ENCODE measurements around the gene CAT.

The CAT gene

DNA sequence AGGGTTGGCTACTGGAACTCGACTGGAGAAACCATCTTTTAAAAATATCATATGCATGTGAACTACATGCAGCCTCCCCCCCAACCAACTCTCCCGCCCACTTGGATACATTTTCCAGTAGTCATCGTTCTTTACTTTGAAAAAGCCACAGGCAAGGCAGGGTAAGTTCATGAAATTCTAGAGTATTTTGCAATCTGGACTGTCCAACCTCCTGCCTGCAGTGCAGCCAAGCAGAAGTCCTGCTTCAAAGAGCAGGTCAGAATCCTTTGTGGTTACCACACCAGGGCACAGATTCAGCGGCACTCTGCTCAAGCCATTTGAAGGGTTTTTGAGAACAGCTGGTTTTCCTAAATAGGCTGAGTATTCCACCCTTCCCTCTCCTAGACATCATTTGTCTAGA is 62.8 kb downstream of the CAT start:
- DNase-seq = no peak

DNA sequence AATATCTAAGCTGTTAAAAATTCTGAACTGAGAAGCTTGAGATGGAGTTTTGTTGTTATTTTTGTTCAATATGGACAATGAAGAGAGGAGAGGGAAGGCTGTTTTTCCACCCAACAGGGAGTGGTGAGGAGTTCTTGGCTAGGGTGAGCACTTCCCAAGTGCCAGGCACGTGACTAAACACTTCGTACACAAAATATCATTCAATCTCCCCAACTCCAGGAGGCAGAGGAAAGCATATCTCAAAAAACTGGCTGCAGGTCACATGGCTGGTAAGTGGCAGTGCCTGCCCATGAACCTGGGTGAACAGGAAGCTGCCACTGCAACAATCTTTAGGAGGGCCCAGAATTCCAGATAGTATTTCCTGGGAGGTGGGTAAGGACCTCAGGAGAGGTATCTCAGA is 63.2 kb downstream of the CAT start:
- no peak for DNase-seq

DNA sequence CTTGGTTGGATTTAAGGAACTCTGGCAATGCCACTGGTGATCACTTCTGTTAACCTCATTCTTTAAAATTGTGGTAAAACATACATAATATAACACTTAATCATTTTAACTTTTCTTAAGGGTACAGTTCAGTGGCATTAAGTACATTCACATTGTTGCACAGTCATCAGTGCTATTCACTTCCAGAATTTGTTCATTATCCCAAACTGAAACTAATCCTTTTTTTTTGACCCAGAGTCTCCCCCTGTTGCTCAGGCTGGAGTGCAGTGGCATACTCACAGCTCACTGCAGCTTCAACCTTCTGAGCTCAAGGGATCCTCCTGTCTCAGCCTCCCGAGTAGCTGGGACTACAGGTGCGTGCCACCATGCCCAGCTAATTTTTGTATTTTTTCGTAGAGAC is 64.2 kb downstream of the CAT start:
- no peak for DNase-seq

DNA sequence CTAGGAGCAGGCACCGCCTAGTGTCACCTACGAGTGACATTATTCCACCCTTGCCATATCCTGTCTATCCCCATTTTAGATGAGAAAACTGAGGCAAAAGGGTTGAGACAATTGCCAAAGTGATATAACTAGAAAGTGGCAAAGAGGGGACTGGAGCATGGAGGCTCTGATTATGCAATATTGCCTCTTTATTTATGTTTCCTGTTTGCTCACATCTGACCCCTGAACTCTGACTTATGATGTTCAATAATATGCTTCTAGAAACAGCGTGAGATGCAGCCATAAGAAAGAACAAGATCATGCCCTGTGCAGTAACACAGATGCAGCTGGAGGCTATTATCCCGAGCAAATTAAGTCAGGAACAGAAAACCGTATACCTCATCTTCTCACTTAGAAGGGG is 67.1 kb downstream of the CAT start:
- DNase-seq = no peak

DNA sequence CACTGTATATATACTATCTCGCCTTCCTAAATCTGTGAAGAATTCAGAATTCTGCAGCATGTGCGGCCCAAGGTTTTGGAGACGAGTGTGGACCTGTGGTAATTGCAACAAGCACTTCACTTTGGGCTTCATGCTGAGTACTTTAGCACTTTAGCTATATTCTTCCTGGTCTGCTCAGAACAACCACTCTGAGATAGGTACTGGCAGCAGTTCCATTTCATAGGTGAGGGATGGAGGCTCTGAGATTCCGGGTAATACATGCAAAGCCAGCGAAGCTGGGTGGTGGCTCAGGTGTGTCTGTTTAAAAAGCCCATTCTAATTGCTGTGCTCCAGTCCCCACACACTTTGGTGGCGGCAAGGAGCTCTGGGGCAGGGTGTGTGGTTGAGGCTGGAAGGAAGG is 68.4 kb downstream of the CAT start:
- DNase-seq = no peak

DNA sequence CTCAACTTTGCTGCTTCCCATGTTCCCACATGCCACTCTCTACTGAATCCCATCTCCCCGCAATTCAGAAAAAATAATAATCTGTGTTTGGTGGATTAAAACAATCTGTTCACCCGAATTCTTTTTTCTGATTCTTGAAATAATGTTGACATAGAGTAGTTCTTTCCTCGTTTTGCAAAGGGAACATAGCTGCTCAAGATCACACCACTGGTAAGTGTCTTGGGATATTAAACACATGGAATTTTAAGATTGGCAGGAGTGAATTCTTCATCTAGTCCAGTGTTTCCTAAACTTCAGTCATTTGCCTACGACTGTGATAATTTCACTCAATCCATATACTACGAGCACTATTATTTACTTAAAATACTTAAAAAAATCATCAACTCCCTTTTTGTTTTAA is 68.9 kb downstream of the CAT start:
- no peak for DNase-seq

DNA sequence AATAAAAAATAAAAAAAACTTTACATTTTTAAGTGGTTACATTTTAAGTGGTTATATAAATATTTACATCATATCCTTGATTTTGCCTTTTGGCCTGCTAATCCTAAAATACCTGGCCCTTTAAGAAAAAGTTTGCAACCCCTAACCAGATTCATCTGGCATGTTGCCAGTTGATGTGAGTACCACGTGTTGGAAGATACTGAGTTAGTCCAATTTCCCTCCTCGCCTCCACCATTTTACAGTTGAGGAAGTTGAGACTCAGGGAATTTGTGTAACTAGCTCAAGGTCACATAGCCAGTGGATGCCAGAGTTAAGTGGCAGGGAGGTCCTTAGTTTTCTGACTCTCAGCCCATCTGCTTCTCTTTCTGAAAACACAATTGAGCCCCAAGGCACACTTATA is 69.8 kb downstream of the CAT start:
- DNase-seq = no peak

DNA sequence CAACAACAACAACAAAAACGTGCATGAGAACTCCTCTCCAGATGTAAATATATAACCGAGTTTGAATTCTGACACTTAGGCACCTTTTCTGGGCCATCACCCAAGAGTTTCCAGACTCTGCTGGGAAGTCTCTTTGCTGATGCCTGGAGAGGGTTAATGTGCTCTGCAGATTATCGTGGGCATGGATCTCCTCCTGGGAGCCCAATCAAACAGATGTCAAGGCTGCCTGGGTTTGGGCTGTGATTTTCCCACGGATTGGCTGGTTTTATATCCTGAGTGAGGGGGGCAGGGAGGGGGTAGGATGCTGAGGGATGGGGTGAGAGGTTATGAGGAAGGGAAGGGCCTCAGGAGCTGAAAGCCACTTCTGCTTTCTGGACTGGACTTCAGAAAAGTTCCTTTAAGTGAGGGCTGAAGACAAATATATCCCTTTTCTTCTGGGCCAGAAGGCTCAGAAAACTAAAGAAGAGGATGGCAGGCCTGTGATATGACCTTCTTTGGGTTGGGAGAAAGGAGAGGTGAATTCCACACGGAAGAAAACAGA is 70.7 kb downstream of the CAT start:
- DNase-seq = no peak

DNA sequence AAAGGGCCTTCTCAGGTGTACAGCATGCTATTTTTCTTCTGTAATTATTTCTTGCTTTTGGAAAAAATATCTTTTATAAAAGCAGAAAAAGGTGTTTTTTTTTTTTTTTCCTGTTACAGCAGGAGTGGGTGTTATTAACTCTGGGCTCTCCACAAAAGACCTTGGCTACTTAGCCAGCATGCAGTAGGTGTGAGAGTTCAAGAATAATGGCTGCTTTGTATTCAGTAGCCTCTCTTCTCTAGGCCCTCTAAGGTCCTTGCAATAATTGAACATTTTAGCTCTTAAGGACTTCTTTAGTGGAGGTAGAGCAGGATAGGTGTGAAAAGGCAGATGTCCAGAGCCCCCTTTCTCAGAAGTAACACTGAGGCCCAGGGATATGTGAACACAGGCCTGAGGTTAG is 71.5 kb downstream of the CAT start:
- DNase-seq = no peak

DNA sequence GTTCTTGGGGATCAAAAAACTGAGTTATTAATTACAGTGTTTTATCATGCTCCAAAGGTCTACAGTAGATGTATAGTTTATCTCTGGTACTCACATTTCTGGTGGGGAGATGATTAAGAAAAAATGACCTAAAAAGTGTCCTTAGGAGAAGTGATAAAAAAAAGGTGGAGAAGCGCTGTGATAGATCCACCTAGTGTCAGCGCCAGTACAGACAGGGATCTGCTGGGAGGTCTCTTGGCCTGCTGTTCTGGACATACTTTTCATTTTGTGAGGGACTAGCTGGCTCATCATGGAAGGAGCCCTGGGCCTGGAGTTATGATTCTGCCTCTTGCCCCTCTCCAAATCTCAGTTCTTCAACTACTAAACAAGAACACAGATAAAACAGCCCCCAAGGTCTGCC is 71.9 kb downstream of the CAT start:
- no peak for DNase-seq

DNA sequence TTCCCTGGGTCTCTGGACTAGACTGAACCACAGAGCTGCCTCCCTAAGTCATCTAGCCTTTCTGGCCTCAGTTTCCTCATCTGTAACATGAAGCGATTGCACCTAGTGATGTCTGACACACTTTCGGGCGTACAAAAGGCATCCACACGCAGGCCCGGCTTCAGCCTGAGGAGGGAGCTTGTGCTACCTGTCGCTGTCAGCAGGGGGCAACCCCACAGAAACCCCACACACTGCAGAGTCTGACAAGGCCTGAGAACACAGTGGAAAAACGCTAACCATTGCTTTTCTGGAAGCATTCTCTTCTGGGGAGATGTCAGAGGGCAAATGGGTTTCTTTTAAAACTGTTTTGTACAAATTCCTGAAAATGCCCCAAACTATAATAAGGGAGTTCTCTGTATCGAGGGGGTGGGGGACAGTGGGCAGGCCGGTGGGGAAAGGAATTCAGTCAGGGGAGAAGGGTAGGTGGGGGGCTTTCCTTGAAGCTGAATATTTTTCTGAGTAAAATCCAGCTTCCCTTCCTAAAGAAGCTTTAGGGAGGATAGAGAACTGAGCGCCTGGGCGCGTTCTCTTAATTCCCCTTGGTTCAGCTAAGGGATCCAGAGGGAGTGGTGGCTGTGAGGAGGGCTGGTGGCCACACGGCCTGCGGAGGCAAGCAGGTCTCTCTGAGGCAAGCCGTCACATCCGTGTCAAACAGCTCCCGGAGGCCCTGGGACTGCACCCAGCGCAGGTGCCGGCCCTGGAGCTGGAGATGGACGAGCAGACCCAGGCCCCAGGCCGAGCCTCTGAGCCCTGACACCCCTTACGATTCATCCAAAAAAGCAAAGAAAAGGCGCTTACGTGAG is 74.3 kb downstream of the CAT start:
- peak; percentile 30 for DNase-seq

DNA sequence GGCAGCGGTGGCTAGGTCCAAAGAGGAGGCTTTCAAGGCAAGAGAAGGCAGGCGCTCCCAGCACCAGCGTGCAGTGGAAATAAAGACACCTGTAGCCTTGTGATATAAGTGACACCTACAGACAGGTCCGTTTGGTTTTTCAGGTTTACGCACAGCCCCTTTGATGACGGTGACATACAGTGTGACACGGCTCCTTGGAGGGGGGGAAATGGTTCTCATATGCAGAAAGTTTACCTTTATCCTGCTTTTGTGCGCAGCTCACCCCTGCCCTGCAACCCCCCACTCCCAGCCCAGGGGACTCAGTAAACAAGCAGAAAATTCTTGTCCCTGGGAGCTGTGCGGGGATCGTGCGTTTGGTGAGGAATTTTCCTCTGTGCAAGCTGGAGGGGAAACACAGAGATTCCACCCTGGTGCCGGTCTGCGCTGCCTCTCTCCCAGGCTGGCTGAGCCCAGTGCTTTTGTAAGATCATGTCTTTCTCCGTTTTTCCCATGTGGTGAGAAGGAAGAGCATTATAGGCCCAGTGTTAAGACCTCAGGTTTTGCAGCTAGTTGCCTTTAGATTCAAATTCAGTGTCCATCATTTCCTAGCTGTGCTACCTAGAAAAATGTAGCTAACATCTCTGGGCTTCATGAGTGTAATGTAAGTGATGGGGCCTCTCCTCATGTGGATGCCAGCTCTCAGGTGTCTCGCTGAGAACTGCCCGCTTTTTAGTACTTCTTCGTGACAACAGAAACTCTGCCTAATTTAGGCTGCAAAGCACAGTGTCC is 75.1 kb downstream of the CAT start, which contains the start of gene ELF5:
TSS of gene ELF5 (minus strand) at position 113 of the 768 bp plus-strand sequence. CDS start 8,045 bp downstream, outside the sequence.
- peak; percentile 11 for DNase-seq

DNA sequence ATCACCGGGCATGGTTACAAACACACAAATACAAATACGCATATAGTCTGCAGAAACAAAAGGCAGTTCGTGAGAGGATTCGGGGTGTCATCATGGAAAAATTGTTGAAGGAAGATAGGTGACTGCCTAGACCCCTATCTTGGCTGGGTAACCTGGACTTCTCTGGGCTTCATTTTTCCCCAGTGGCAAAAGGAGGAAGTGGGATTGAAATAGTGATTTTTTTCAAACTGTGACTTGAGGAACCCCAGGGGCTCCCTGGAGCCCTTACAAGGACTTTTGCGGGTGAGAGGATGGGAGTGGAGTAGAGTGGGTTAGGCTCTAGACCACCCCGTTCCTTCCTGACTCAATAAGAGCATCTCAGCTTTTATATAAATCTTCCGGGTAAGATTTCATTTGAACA is 75.9 kb downstream of the CAT start:
- DNase-seq = no peak

DNA sequence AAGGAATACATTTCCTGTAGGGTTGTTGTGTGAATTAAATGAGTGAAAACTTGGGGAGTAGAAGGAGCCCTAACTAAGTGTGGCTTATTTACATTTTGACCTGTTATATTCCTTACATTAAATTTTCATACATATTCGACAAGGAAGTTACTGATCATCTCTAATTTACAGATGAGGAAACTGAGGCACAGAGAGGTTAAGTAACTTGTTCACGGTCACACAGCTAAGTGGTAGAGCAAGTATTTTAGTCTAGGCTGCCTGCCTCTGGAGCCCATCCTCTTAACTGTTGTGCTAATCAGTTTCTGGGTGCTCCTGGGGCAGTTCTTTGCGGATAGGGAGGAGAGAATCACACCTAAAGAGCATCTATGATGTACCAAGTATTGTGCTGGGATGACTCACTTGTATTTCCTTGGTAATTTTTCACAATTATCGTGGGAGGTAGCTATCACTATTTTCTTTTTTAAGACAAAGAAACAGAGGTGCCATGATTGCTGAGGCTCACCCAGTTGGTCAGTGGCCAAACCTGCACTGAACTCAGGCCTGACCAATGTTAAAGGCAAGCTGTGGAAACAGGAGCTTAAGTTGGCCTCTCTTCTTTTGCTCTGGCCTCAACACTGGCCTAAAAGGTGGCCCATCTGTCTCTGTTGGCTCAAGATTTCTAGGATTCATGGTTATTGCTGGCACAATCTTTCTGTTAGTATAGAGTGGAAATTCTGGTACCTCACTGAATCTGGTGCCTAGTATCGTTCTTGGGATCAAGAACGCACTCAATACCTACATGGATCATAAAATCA is 77.7 kb downstream of the CAT start:
- no peak for DNase-seq

DNA sequence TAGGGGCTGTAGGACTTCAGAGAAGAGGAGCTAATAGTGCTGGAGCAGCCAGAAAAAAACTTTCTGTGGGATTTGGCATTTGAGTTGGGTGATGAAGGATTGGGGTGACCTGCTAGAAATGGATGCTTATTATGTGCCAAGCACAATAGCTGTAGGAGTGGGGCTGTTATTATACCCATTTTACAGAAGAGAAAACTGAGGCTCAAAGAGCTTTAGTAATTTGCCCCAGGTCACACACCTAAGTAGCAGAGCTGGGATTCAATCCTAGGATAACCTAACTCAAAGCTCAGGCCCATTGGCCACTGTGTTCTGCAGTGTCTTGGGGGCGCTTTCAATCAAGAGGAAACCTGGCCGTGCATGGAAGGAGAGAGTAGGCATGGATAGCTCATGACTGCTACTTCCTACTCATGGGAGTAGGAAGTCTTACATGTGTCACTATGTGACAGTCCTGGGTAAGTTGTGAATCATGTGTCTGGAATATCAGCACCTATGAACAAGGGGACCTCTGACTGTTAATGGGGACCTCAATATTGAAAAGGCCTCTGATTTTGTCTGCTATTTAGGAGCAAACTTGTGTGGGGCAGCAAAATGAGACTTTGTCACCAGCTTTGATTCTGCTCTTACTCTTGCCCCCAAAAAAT is 81.0 kb downstream of the CAT start:
- DNase-seq = no peak

DNA sequence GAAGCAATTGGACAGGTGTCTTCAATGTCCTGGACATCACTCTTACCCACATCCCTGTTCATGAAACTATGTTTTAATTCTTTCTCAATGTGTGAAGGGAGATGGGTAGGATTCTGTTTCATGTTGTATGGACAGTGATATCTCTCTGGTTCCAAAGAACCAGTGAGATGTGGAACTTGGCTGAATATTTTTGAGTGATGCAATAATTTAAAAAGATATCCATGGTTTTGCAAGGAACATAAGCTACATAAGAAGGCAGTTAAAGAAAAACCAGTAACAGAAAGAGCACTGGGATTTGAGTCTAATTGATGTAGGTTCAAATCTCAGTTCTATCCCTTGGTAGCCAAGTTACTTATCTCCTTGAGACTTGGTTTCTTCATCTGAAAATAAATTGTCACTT is 82.5 kb downstream of the CAT start:
- DNase-seq = no peak
